Skeletal muscle cell (primary cell): Measurements from ENCODE around the gene CXXC4.

Source experiments
- DNase-seq: peaks from one replicate; pipeline ENCODE4 v3.0.0-alpha.2; 2010; ENCODE audit warnings: low read depth
- H3K4me3 ChIP-seq: 2 replicates; pipeline ENCODE4 v1.5.1; 2011; ENCODE audit warnings: low read depth, mild to moderate bottlenecking, control low read depth, low read length, moderate library complexity

Gene CXXC4

GRCh38 chr4:104490770-104491480 lies 3.8 kb downstream of the CXXC4 start:
- DNase-seq: peak; percentile 18
- peak overlapping the region; percentile 68 for H3K4me3 ChIP-seq

- DNase-seq: no peak
- H3K4me3 ChIP-seq: peak overlapping the region; percentile 68
Measured at GRCh38 chr4:104490096-104490769, 4.5 kb downstream of the CXXC4 start.

- DNase-seq: no peak
- no peak overlapping the region for H3K4me3 ChIP-seq
Measured at GRCh38 chr4:104489731-104490095, 5.0 kb downstream of the CXXC4 start.

GRCh38 chr4:104488151-104488550 lies 6.5 kb downstream of the CXXC4 start:
- H3K4me3 ChIP-seq: no peak overlapping the region
- DNase-seq: no peak

DNA sequence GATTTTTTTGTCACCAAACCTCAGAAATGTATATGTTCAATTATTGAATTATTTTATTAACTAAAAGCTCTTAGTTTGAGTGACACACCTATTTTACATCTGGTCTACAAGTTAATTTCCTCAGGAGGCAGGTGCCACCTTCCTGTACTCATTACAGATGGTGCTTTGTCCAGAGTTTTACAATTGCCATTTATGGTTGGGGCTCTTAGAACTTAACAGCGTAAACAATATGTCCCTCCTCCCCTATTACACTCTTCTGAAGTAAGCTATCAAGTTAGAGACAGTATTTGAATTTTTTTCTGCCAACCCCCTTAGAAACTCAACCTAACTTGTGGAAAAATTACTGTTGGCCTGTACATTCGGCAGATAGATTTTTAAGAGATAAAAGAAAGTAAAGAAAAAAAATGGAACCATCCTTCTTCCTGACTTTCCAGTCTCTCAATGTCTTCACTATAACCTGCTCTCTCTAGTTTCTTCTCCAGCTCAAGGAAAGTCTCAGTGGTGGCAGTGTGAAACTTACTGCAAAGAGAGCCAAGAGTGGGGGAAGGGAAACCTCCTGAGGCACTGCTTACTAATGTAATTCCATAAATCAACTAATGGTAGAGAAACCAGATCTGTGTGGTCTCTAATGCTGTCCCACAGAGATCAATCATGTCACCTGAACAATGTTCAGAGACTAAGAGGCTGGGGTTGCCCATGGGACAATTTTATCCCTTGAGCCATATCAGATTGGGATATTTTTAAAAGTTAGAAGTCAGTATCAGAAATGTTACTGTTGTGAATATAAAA lies 7.8 kb downstream of the CXXC4 start:
- no peak overlapping the region for H3K4me3 ChIP-seq
- no peak for DNase-seq

DNA sequence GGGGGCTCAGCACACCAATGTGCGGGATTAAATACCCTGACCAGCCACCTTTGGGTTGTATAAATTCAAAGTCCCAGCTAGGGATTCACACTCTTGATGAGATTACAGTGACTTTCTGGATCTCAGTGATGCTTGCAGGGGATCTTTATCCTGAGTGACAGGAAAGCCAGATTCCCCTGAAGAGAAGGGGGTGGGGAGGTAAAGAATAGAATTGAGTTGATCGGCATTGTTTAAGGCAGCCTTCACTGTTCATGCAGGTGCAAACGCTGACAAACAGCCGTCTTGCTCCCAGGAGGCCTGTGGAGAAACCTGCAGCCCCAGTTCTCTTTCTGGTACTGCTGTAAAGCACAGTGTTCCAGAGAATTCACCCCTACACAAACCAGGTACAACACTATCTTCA lies 19.0 kb downstream of the CXXC4 start:
- H3K4me3 ChIP-seq: no peak overlapping the region
- no peak for DNase-seq

- H3K4me3 ChIP-seq: no peak overlapping the region
- DNase-seq: no peak
Measured at GRCh38 chr4:104472766-104473165, 21.9 kb downstream of the CXXC4 start.

DNA sequence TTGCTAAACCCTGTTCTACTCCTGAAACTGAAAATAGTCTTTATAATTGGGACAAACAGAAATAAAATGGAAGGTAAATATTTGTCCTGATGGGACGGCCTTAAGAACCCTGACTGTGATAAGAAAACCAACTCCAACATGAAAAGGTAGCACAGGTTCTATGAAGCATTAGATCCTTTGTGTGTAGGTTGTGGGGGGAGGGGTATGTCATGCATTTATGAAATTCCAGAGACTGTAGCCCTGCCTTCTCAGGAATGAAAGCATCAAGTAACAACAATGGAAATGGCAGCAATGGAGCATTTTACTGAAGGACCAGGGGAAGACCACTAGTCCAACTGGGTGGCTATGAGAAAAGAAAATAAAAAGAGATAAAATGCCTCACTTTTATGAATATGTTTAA lies 23.9 kb downstream of the CXXC4 start:
- no peak for DNase-seq
- no peak overlapping the region for H3K4me3 ChIP-seq

GRCh38 chr4:104469794-104470193 lies 24.9 kb downstream of the CXXC4 start:
- no peak for DNase-seq
- H3K4me3 ChIP-seq: no peak overlapping the region

DNA sequence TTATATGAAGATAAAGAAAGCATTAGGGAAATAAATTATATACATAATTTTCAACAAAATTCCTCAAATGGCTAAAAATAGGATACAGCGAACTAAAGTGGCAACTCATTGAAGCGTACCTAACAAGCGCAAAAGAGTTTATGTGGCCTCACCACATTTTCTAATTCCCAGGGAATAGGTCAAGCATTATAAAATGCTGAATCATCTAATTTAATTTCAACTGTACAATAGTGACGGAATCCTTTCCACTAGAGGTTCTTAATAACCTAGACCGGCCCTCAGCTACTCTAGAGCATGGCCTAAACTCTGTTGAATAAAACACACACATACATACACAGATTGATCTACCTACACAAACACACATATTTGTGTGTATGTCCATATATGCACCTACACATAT lies 29.1 kb downstream of the CXXC4 start:
- H3K4me3 ChIP-seq: no peak overlapping the region

GRCh38 chr4:104465201-104465600 lies 29.5 kb downstream of the CXXC4 start:
- peak; percentile 23 for DNase-seq
- no peak overlapping the region for H3K4me3 ChIP-seq

More for the DNA sequence above, 29.1 kb downstream of the CXXC4 start:
- DNase-seq: no peak

GRCh38 chr4:104462641-104463040 lies 32.1 kb downstream of the CXXC4 start:
- DNase-seq: no peak
- H3K4me3 ChIP-seq: no peak overlapping the region

GRCh38 chr4:104457308-104457981 lies 37.2 kb downstream of the CXXC4 start:
- no peak for DNase-seq
- no peak overlapping the region for H3K4me3 ChIP-seq

GRCh38 chr4:104451573-104451972 lies 43.1 kb downstream of the CXXC4 start:
- no peak for DNase-seq

GRCh38 chr4:104449537-104449936 lies 45.2 kb downstream of the CXXC4 start:
- no peak for DNase-seq
- no peak overlapping the region for H3K4me3 ChIP-seq

More at GRCh38 chr4:104451573-104451972, 43.1 kb downstream of the CXXC4 start:
- H3K4me3 ChIP-seq: no peak overlapping the region

GRCh38 chr4:104447294-104447693 lies 47.4 kb downstream of the CXXC4 start:
- DNase-seq: no peak
- no peak overlapping the region for H3K4me3 ChIP-seq

GRCh38 chr4:104446431-104447278 lies 48.0 kb downstream of the CXXC4 start:
- no peak for DNase-seq
- no peak overlapping the region for H3K4me3 ChIP-seq

- no peak overlapping the region for H3K4me3 ChIP-seq
- no peak for DNase-seq
Measured at GRCh38 chr4:104444685-104445084, 50.0 kb downstream of the CXXC4 start.

DNA sequence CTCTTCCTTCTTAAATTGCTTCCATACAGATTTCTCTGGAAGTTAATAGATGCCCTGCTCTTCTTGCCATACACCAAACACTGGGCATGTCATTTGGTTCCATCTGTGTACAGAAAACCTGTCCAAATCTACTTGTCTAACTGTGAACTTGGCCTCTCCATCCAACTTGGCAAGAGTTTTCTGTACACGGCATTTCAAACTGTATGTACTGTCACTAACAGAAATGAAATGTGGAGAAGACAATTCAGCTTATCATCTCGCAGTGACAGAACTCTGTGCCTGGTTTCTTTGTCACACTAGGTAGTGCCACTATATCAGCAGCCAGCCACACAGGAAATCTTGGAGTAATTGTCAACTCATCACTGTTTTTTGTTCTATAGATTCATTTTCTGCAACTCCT lies 58.2 kb downstream of the CXXC4 start:
- no peak for DNase-seq
- H3K4me3 ChIP-seq: no peak overlapping the region
